Activated CD4-positive, alpha-beta memory T cell treated with anti-CD3 and anti-CD28 coated beads for 36 hours (primary cell): ENCODE results near the gene TRMT2A. TPM values are rescaled to one million over a fixed set of nuclear protein-coding genes. Genes with fewer than 3 reads are reported as not detected.

Experiments
- CTCF ChIA-PET: fragments of 350-600 bp; sonication (Branson Sonifier 250); formaldehyde crosslinking; loops from one replicate; lab custom pipeline; 2021; ENCODE audit warnings: antibody characterized with exemption, inconsistent platforms; lab: Charles Lee
- POLR2A ChIA-PET: fragments of 350-600 bp; sonication (Branson Sonifier 250); formaldehyde crosslinking; loops from one replicate; lab custom pipeline; 2021; ENCODE audit warnings: antibody characterized with exemption; lab: Charles Lee
- DNase-seq: peaks from one replicate; pipeline ENCODE4 v3.0.0-alpha.2; 2020
- H3K27ac Mint-ChIP-seq: one replicate; pipeline ENCODE4 v1.8.0; 2021; ENCODE audit warnings: mixed read lengths
- H3K27me3 Mint-ChIP-seq: one replicate; pipeline ENCODE4 v1.8.0; 2021; ENCODE audit warnings: mixed read lengths
- H3K36me3 Mint-ChIP-seq: one replicate; pipeline ENCODE4 v1.8.0; 2021; ENCODE audit warnings: mixed read lengths
- H3K4me1 Mint-ChIP-seq: one replicate; pipeline ENCODE4 v1.8.0; 2021; ENCODE audit warnings: low read depth, mixed read lengths
- H3K4me3 Mint-ChIP-seq: one replicate; pipeline ENCODE4 v1.8.0; 2021; ENCODE audit warnings: mild to moderate bottlenecking, mixed read lengths
- H3K9me3 Mint-ChIP-seq: one replicate; pipeline ENCODE4 v1.8.0; 2021; ENCODE audit warnings: mixed read lengths
- intact Hi-C: fragments of 100-400 bp; cut with micrococcal nuclease; formaldehyde crosslinking; loops from one replicate; pipeline ENCODE4 v1.15.1; 2023
- total RNA-seq, 2 experiments: library from RNA; stranded (reverse); gene quantifications; one replicate each; pipeline ENCODE4 v1.2.3, GENCODE V29; 2021

The TRMT2A gene
- total RNA-seq, 2 experiments from 2014 or later = 70.6 to 75.8 TPM

DNA sequence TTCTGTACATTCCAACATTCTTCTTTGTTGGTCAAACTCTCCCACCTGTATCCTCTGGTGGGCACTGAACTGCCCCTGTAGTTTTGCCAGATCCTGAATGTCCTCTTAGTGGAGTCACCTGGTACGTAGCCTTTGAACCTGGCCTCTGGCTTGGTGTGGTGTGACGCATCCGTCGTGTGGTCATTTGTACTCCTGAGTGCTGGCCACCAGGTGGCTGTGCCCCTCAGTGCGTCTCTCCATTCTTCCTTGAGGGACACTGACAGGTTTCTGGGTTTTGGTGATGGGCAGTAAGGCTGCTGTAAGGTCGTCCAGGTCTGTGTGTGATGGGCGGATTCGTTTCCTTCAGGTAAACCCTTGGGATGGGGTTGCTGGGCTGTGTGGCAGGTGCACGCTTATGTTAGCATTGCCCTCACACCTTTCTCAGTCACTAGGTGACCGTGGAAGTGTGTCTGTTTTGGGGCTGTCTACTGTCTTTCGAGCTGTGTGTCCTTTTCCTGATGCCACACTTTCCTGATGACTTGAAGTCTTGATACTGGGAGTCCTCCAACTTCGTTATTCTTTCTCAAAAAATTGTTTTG is 14.7 kb downstream of the TRMT2A start:
- no peak overlapping the region for H3K4me3 Mint-ChIP-seq
- H3K9me3 Mint-ChIP-seq = no peaks in the 10 kb centered on the region
- no peak for DNase-seq
- H3K27me3 Mint-ChIP-seq = no peaks in the 10 kb centered on the region
- POLR2A ChIA-PET = interaction anchor here (0.6 kb wide), 1 partner anchor 15 kb away, joined by 3 read pairs; the partner anchor contains the start of gene TRMT2A
- CTCF ChIA-PET = interaction anchor here (0.7 kb wide), 1 partner anchor 50 kb away, joined by 3 read pairs; no protein-coding TSS in a partner anchor
- H3K27ac Mint-ChIP-seq = peak overlapping the region; percentile 62
- H3K4me1 Mint-ChIP-seq = peaks cover 47% of the 10 kb centered on the region
- intact Hi-C loops = no loop called here
- peaks cover 24% of the 10 kb centered on the region for H3K36me3 Mint-ChIP-seq

- no peaks in the 10 kb centered on the region for H3K27me3 Mint-ChIP-seq
- H3K27ac Mint-ChIP-seq = peak overlapping the region; percentile 66
- ChIA-PET POLR2A (interaction anchor here (0.6 to 1.3 kb wide), 2 partner anchors 14 to 16 kb away, joined by 3 to 7 read pairs; partner anchors contain the start of genes RANBP1 and TRMT2A), CTCF (interaction anchor here (0.6 to 1.6 kb wide), 3 partner anchors 9 to 23 kb away, joined by 3 to 6 read pairs (median 4); no protein-coding TSS in a partner anchor)
- no peak for DNase-seq
- intact Hi-C loops = no loop called here
- no peaks in the 10 kb centered on the region for H3K9me3 Mint-ChIP-seq
- H3K36me3 Mint-ChIP-seq = peaks cover 30% of the 10 kb centered on the region
- H3K4me3 Mint-ChIP-seq = no peak overlapping the region
- peaks cover 50% of the 10 kb centered on the region for H3K4me1 Mint-ChIP-seq
Observed at GRCh38 chr22:20101638-20102037, 15.4 kb downstream of the TRMT2A start.

DNA sequence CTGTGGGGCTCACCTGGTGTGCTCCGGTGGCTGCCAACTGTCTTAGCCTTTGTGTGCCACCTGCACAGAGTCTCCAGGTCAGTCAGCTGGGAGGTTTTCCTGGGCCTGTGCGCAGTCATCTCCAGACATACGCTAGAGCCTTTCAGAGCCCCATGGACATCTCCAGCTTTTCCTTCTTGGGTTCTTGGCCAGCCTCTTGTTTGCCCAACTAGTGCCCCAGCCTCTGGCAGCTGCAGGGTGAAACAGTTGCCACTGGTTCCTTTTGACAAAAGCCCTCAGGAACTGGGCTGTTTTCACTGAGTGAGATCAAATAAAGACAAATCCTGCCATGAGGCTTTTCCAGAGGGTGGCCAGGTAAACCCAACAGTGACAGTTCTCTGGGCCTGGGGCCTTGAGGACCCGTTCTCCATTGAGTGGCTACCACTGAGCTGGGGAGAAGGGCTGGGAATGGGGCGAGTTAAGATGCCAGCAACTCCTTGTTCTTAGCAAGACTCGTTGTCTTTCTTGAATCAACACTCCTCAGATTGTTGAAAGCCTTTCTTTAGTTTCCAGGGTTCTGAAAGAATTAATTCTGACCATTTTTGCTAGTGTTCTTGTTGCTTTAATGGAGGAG is 17.8 kb downstream of the TRMT2A start:
- peaks cover 51% of the 10 kb centered on the region for H3K36me3 Mint-ChIP-seq
- peak overlapping the region; percentile 94 for H3K27ac Mint-ChIP-seq
- CTCF ChIA-PET = no interaction called here
- POLR2A ChIA-PET = no interaction called here
- peaks cover 71% of the 10 kb centered on the region for H3K4me1 Mint-ChIP-seq
- no peak for DNase-seq
- peaks cover 2% of the 10 kb centered on the region for H3K9me3 Mint-ChIP-seq
- H3K27me3 Mint-ChIP-seq = no peaks in the 10 kb centered on the region
- no peak overlapping the region for H3K4me3 Mint-ChIP-seq
- intact Hi-C loops = no loop called here

DNA sequence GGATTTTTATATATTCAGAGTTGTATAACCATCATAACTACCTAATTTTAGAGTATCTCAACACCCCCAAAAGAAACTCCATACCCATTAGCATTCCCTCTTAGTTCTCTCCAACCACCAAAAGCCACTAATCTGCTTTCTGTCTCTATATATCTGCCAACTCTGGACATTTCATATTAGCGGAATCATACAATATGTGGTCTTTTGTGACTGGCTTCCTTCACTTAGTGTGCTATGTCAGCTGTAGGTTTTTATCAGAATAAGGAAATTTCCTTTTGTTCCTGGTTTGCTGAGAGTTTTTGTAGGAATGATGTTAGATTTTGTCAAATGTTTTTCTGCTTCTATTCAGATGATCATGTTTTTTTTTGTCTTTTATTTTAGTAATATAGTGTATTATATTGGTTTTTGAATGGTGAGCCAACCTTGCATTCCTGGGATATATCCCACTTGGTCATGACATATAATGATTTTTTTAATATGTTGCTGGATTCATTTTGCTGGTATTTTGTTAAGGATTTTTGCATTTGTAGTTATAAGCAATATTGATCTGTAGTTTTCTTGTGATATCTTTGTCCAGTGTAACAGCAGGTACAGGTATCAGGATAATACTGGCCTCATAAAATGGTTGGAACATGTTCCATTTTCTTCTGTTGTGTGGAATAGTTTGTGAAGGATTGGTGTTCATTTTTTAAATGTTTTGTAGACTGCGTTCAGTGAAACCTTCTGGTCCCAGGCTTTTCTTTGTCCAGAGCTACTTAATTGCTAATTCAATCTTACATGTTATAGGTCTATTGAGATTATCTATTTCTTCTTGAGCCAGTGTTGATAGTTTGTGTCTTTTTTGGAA is 20.2 kb downstream of the TRMT2A start:
- no peaks in the 10 kb centered on the region for H3K27me3 Mint-ChIP-seq
- peaks cover 76% of the 10 kb centered on the region for H3K4me1 Mint-ChIP-seq

DNA sequence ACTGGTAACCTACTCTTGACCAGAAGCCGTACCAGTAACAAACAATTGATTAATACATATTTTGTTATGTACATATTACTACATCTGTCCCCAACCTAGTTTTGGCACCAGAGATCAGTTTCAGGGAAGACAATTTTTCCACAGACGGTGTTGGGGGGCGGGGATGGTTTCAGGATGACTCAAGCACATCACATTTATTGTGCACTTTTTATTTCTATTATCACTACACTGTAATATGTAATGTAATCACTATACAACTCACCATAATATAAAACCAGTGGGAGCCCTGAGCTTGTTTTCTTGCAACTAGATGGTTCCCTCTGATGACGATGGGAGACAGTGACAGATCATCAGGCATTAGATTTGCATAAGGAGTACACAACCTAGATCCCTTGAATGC is 21.5 kb downstream of the TRMT2A start:
- CTCF ChIA-PET = interaction anchor here (0.8 to 1.4 kb wide), 3 partner anchors 9 to 138 kb away, joined by 3 to 5 read pairs (median 3); no protein-coding TSS in a partner anchor

More for the DNA sequence above, 20.2 kb downstream of the TRMT2A start:
- H3K9me3 Mint-ChIP-seq = peaks cover 2% of the 10 kb centered on the region
- no peak overlapping the region for H3K27ac Mint-ChIP-seq
- intact Hi-C loops = no loop called here
- peaks cover 65% of the 10 kb centered on the region for H3K36me3 Mint-ChIP-seq
- no peak for DNase-seq
- H3K4me3 Mint-ChIP-seq = no peak overlapping the region
- CTCF ChIA-PET = interaction anchor here (0.8 to 1.4 kb wide), 2 partner anchors 14 to 20 kb away, joined by 3 to 5 read pairs; partner anchors contain the start of gene TRMT2A
- POLR2A ChIA-PET = interaction anchor here (0.8 kb wide), 1 partner anchor 16 kb away, joined by 3 read pairs; no protein-coding TSS in a partner anchor

GRCh38 chr22:20094197-20094807 is 22.7 kb downstream of the TRMT2A start:
- intact Hi-C loops = no loop called here
- Mint-ChIP-seq H3K9me3 (peaks cover 2% of the 10 kb centered on the region), H3K27me3 (no peaks in the 10 kb centered on the region), H3K36me3 (peaks cover 78% of the 10 kb centered on the region), H3K4me3 (no peak overlapping the region), H3K27ac (peak overlapping the region; percentile 38), H3K4me1 (peaks cover 63% of the 10 kb centered on the region)
- DNase-seq = no peak
- POLR2A ChIA-PET = no interaction called here
- CTCF ChIA-PET = interaction anchor here (1.0 kb wide), 1 partner anchor 123 kb away, joined by 3 read pairs; no protein-coding TSS in a partner anchor

More for the DNA sequence above, 21.5 kb downstream of the TRMT2A start:
- DNase-seq = peak; percentile 58
- Mint-ChIP-seq H3K27me3 (no peaks in the 10 kb centered on the region), H3K4me3 (no peak overlapping the region), H3K9me3 (peaks cover 2% of the 10 kb centered on the region), H3K36me3 (peaks cover 77% of the 10 kb centered on the region), H3K4me1 (peaks cover 73% of the 10 kb centered on the region), H3K27ac (peak overlapping the region; percentile 69)
- POLR2A ChIA-PET = no interaction called here
- intact Hi-C loops = no loop called here

DNA sequence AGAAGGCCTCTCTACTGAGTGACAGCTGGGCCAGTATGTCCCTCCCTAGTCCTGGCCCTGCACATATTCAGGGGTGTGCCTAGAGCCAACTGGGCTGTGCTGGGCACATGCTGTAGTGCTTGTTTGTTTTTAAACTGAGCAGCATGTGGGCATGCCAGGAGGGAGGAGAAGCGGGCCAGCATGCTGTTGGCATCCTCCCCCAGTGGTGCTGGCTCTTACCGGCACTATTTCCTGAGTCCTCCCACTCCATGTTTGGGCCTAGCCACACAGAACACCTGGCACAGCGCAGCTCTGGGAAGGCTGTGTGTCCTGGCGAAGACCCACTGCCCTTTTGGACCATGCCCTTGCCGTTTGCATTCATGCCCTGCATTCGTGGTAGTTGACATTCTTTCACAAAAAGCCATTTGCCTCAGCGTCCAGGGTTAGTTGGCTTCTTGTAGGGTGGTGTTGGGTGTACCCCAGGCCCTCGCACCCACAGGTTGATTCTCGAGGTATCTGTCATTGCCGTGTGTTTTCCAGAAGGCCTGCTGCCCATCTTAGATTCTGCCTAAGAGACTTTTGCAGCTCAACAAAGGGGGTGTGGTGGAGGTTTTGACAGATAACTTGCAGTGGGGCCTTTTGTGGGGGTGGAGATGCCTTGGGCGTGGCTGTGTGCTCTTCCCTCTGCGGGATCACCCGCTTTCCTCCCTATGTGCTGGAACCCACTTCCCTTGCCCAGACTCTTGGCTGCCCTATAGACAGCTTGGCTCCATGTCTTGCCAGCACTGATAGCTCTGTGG is 23.4 kb downstream of the TRMT2A start:
- CTCF ChIA-PET = interaction anchor here (1.0 kb wide), 1 partner anchor 122 kb away, joined by 3 read pairs; no protein-coding TSS in a partner anchor
- no peak for DNase-seq
- Mint-ChIP-seq H3K27me3 (no peaks in the 10 kb centered on the region), H3K27ac (peak overlapping the region; percentile 38), H3K9me3 (peaks cover 2% of the 10 kb centered on the region), H3K4me3 (no peak overlapping the region), H3K4me1 (peaks cover 56% of the 10 kb centered on the region), H3K36me3 (peaks cover 83% of the 10 kb centered on the region)
- POLR2A ChIA-PET = no interaction called here
- intact Hi-C loops = no loop called here

GRCh38 chr22:20092477-20092854 is 24.6 kb downstream of the TRMT2A start:
- POLR2A ChIA-PET = no interaction called here
- Mint-ChIP-seq H3K36me3 (peaks cover 87% of the 10 kb centered on the region), H3K27me3 (no peaks in the 10 kb centered on the region), H3K9me3 (peaks cover 2% of the 10 kb centered on the region), H3K27ac (no peak overlapping the region), H3K4me1 (peaks cover 50% of the 10 kb centered on the region), H3K4me3 (no peak overlapping the region)
- DNase-seq = no peak
- CTCF ChIA-PET = interaction anchor here (0.9 to 1.1 kb wide), 2 partner anchors 19 to 361 kb away, joined by 3 read pairs; no protein-coding TSS in a partner anchor
- intact Hi-C loops = no loop called here

- DNase-seq = no peak
- H3K9me3 Mint-ChIP-seq = peaks cover 2% of the 10 kb centered on the region
- intact Hi-C loops = no loop called here
- H3K4me3 Mint-ChIP-seq = no peak overlapping the region
- CTCF ChIA-PET = interaction anchor here (0.9 to 1.1 kb wide), 2 partner anchors 20 to 360 kb away, joined by 3 read pairs; no protein-coding TSS in a partner anchor
- peaks cover 44% of the 10 kb centered on the region for H3K4me1 Mint-ChIP-seq
- peaks cover 87% of the 10 kb centered on the region for H3K36me3 Mint-ChIP-seq
- POLR2A ChIA-PET = interaction anchor here (1.3 kb wide), 1 partner anchor 17 kb away, joined by 3 read pairs; no protein-coding TSS in a partner anchor
- H3K27me3 Mint-ChIP-seq = no peaks in the 10 kb centered on the region
- H3K27ac Mint-ChIP-seq = no peak overlapping the region
Observed at GRCh38 chr22:20091690-20092476, 25.1 kb downstream of the TRMT2A start.

- CTCF ChIA-PET = interaction anchor here (1.9 kb wide), 1 partner anchor 9 kb away, joined by 5 read pairs; no protein-coding TSS in a partner anchor
- POLR2A ChIA-PET = interaction anchor here (1.3 kb wide), 1 partner anchor 18 kb away, joined by 3 read pairs; no protein-coding TSS in a partner anchor
- no peak for DNase-seq
- H3K27me3 Mint-ChIP-seq = no peaks in the 10 kb centered on the region
- no peaks in the 10 kb centered on the region for H3K9me3 Mint-ChIP-seq
- peaks cover 87% of the 10 kb centered on the region for H3K36me3 Mint-ChIP-seq
- peak overlapping the region; percentile 46 for H3K27ac Mint-ChIP-seq
- H3K4me3 Mint-ChIP-seq = no peak overlapping the region
- peaks cover 42% of the 10 kb centered on the region for H3K4me1 Mint-ChIP-seq
- intact Hi-C loops = no loop called here
Observed at GRCh38 chr22:20090730-20091240, 26.2 kb downstream of the TRMT2A start.
